ENCODE data around the gene RBFOX2.
A peak's percentile ranks its signal among the peaks of the same experiment; 100 is the strongest.

Gene RBFOX2

DNA sequence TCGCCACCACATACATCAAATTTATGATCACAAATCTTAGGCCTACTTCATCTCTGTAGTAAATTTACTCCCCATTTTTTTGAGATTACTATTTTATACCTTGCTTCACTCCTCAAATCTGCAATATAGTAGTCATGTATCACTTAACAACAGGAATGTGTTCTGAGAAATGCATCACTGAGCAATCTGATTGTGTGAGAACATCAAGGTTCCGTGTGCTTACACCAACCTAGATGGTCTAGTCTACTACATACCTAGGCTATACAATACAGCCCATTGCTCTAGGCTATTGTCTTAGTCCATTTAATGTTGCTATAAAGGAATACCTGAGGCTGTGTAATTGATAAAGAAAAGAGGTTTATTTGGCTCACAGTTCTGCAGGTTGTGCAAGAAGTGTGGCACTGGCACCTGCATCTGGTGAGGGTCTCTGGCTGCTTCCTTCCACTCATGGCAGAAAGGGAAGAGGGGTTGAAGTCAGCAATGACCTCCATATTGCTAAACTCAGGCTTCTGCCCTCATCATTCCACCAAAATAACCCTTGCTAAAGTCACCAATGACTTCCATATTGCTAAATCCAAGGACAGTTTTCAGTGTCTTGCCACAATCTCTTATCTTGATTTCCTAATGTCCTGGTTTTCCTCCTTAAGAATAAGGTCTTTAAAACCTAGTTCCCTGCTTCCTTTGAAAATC is 140.3 kb downstream of the RBFOX2 start:
- no peak for DNase-seq (ENCODE audit: low read depth, low spot score)
- no peak overlapping the region for H3K4me3 ChIP-seq (ENCODE audit: low read length)

DNA sequence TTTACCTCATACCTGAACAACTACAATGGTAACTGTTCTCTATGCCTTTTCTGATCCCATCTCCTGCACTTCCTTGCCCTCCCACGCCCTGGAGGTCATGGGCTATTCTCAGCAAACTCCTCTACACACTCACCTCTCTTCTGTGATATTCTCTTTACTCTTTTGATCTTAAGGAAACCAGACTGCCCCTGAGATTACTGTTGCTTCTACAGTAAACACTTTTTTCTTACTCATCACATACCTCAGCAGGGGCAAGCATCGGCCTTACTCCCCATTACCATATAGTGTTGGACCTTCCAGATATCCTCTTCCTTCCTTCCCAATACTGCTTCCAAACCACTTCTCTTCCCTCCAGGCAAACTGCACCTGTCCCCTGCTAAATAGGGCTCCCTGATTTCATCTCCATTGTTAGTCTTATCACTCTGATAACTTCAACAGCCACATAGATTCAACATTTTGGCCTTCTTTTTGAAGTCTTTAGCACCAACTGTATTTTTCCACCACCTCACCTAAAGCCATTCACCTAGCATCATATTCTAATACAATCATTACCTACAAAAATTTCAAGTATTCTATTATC is 141.2 kb downstream of the RBFOX2 start:
- no peak for DNase-seq (ENCODE audit: low read depth, low spot score)
- H3K4me3 ChIP-seq (ENCODE audit: low read length) = no peak overlapping the region

DNA sequence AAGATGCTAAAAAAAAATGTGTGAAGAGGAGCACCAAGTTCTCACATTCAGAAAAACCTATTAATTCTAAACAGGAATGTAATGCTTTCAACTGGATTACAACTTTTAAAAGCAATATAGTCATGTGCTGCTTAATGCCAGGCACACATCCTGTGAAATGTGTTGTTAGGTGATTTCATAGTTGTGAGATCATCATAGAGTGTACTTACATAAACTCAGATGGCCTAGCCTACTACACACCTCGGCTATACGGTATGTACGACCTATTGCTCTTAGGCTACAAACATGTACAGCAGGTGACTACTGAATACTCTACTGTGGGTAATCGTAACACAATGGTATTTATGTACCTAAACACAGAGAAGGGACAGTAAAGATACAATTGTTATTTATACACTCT is 142.3 kb downstream of the RBFOX2 start:
- no peak overlapping the region for H3K4me3 ChIP-seq (ENCODE audit: low read length)
- no peak for DNase-seq (ENCODE audit: low read depth, low spot score)

DNA sequence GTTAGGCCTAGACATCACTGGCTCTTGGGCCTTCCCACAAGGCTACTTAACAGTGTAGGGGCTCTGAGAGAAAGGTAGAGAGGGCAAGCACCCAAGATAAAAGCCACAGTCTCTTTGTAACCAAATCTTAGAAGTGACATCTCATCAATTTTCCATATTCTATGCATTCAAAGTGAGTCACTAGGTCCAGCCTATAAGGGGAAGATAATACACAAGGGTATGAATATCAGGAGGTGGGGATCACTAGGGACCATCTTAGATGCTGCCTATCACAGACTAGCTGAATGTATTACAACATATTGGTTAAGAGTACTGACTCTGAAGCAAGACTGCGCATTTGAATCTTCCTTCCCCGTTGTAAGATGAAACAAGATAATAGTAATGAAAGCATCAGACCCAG is 144.1 kb downstream of the RBFOX2 start:
- H3K4me3 ChIP-seq (ENCODE audit: low read length) = no peak overlapping the region
- DNase-seq (ENCODE audit: low read depth, low spot score) = no peak

DNA sequence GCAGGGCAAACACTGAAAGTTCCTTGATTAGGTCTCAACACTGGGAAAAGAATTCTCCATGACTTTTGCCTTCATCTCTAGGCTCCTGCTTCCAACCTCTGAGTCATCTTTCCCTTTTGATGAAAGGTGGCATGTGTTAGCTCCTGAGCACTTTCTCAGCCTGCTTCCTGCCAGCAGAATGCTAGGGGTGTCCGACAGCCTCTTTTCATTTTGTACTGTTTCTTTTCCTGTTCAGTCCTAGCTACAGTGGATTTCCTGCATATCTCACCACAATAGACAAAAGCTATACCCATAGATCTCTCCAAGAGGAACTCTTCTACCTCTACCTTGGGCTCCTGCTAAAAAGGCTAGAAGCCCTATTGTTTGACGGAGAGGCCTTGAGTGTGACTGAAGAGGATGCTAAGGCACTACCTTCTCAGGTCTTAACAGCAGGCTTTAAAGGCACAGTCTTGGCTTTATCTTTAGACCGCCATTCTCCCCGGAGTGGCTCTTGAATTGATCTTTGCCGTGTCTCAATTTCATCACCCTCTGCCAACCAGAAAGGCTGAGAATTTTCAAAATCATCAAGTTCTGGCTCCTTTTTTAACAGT is 145.5 kb downstream of the RBFOX2 start:
- peak; percentile 61 for DNase-seq (ENCODE audit: low read depth, low spot score)
- H3K4me3 ChIP-seq (ENCODE audit: low read length) = no peak overlapping the region

DNA sequence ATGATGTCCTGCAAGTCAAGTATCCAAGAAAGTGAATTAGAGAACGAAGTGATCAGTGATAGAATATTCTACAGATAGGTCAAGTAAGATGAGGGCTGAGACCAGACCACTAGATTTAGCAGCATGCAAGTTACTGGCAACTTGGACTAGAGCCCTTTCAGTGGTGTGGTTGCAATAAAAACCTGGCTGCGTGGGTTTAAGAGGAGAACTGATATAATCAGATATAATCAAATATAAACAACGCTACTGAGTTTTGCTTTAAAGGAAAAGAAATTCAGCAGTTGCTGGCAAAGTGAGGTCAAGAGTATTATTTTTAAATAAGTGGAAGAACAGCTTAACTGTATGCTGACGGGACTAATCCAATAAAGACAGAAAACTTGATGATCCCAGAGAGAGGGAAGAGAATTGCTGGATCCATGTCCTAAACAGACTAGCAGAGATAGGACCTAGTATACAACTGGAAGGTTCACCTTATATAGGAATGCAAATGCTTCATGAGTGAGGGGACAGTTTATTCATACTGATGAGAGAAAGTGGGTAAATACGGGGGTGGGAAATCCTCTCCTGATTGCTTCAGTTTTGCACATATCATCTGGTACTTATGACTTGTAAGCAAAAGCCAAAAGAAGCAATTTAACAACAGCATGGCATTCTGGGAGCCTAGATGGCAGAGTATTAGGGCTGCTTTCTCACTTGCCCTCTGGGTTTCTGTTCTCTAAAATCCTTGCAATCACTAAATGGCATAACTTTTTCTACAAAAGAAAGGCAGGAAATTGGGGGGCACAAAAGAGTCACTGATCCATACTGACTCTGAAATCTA is 146.2 kb downstream of the RBFOX2 start:
- H3K4me3 ChIP-seq (ENCODE audit: low read length) = no peak overlapping the region
- DNase-seq (ENCODE audit: low read depth, low spot score) = no peak

DNA sequence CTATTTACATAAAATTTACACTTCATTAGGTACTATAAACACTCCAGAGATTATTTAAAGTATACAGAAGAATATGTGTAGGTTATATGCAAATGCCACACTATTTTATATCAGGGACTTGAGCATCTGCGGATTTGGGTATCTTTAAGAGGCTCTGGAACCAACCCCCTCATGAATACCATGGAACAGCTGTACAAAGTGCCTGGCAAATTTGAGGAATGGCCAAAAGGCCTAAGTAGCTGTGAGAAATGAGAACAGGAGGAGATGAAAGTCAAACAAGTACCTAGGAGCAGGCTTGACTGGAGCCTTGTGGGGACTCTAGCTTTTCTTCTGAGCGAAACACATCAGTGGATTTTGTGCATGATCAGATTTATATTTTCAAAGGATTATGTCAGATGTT is 149.3 kb downstream of the RBFOX2 start:
- no peak overlapping the region for H3K4me3 ChIP-seq (ENCODE audit: low read length)
- no peak for DNase-seq (ENCODE audit: low read depth, low spot score)

DNA sequence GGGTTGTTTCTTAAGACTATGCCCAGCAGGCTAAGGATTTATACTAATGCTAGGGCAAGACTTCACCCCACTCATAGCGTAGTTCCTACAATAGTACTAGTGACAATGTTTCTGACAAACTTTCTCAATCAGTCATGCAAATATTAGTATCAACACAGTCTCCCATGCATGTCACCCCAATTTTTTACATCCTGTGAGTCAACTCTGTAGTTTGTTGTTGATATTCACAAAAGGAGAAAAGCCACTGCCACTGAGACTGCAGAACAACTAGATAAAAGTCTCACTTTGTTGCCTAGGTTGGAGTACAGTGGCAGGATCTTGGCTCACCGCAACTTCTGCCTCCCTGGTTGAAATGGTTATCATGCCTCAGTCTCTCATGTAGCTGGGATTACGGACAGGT is 155.2 kb downstream of the RBFOX2 start:
- no peak for DNase-seq (ENCODE audit: low read depth, low spot score)
- no peak overlapping the region for H3K4me3 ChIP-seq (ENCODE audit: low read length)

DNA sequence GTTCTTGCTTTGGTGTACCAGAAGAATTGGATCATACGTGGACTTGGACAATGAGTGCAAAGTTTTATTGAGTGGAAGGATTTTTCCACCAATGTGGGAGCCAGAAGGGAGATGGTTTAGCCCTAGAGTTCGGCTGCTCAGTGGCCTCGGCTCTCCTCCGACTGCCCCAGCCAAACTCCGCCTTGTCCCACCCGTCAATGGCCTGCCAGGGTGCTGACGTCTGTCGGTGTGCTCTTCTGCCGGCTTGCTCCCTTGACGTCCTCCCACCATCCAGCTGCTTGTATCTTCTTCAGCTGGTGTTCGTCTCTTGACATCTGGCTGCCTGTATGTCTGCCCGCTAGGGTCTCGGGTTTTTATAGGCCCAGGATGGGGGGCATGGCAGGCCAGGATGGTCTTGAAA is 156.2 kb downstream of the RBFOX2 start:
- no peak overlapping the region for H3K4me3 ChIP-seq (ENCODE audit: low read length)
- DNase-seq (ENCODE audit: low read depth, low spot score) = no peak

DNA sequence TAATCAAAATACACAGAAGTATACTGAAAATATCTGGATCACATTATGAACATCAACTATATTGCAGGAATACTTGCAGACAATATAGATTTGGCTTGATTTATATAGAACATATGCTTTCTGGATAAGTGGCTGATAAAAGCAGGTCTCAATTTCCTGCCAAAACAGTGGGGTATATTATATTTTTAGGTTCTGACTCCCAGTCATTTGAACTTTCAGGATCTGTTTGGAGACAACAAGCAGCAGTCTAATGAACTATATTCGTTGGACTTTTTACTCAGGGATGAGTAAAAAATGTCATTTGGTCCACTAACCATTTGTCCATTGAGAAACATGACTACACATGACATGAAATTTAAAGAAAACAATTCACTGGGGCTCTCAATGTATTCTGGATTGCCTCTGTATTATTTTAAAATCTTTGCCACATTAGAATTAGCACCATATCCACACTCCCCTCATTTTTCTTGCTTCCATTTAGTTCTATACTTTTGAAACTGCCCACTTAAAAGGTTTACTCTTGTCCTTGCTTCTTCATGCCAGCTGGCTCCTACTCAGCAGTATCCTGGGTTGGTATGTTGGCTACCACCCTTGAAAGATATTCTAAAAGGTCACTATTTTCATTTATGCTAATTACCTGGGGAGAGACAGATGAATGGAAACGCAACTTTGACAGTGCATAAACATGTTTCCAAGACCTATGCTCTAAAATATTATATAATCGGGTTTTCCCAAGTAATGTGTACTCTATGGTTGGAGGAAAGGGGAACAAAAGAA is 157.9 kb downstream of the RBFOX2 start:
- no peak overlapping the region for H3K4me3 ChIP-seq (ENCODE audit: low read length)
- no peak for DNase-seq (ENCODE audit: low read depth, low spot score)

DNA sequence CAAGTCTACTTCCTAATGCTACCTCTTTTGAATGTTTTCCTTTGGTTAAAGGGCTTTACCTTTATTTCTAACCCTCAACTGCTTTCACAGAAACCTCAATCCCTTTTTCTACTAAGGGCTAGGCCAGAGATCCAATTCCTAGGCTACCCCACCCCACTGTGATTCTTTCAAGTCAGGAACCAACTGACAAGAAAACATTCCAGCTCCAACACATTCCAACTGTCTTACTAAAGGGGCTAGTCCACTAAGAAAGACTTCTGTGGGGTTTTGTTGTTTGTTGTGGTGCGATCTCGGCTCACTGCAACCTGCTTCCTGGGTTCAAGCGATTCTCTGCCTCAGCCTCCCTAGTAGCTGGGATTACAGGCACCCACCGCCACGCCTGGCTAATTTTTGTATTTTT is 159.7 kb downstream of the RBFOX2 start:
- no peak for DNase-seq (ENCODE audit: low read depth, low spot score)
- no peak overlapping the region for H3K4me3 ChIP-seq (ENCODE audit: low read length)

DNA sequence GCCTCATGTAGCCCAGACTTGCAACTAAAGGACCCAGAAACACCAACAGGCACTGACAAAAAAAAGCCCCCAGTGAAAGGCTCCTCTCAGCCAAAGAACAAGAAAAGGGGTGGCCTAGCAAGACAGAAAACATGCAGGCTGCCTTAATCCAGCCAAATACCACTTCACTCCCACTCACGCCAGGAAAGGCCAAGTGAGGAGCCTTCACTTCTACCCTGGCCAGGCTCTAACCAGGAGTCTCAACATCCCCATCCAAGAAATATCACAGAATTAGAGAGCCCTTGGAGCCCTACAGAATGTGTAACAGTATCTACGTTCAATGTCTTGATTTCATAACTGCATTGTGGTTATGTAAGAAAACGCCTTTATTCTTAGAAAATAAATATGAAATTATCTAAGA is 162.0 kb downstream of the RBFOX2 start:
- no peak overlapping the region for H3K4me3 ChIP-seq (ENCODE audit: low read length)
- DNase-seq (ENCODE audit: low read depth, low spot score) = no peak

DNA sequence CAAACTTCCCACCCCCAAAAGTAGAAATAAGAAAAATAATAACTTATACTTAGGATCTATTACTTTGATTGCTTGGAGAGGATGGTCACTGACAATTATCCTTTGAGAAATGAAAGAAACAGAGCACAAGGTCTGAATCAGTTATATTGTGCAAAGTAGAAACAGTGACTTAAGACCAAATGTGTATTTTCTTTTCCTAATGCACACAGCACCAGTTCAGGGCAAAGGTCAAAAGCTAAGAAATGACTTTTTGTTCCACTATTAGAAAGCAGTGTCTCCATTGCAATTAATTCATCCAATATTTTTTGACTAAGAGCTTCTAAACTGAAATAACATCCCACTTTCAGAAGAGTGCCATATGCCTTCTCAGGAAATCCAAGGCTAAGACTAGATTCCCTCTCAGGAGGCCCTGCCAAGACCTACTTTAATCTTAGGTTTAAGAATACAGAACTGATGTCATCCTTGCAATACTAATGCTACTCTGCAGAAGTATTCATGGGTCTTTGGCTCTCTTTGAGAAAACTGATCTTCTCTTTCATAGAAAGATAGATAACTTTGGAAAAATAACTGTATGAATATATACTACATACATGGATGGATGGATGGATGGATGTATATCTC is 164.0 kb downstream of the RBFOX2 start:
- no peak for DNase-seq (ENCODE audit: low read depth, low spot score)
- H3K4me3 ChIP-seq (ENCODE audit: low read length) = no peak overlapping the region

DNA sequence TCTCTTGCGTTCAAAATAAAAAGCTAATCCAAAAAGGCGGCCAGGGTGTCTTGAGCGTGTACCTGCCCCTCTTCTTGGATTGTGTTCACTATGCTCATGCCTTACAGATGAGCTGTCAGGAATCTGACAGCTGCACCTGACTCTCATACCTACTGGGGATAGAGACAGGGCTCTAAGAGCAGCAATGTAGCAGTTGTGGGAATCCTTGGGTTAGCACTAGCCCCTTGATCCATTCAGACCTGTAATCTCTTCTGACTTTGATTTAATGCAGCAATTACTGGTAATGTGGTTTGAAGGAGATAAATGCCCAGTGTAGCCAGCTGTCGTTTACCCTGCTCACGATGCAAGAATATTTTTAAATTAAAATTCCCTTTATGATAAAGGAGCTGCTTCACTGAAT is 165.2 kb downstream of the RBFOX2 start:
- H3K4me3 ChIP-seq (ENCODE audit: low read length) = no peak overlapping the region

DNA sequence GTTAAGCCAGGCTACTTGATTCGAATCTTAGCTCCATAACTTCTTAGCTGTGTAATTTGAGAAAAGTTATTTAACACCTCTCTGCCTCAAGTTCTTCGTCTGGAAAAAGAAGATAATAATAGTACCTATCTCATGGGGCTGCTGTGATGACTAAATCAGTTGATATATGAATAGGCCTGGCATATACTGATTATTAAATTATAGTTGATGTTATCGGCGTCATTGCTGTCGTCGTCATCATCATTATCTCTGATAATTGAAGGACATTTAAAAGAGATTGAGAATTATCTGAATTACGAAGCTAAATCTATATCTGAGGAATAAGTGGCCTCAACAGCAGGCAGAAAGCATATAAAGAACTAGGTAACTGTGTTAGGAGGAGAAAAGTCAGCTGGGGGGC is 165.9 kb downstream of the RBFOX2 start:
- no peak overlapping the region for H3K4me3 ChIP-seq (ENCODE audit: low read length)
- DNase-seq (ENCODE audit: low read depth, low spot score) = no peak

More for the DNA sequence above, 165.2 kb downstream of the RBFOX2 start:
- DNase-seq (ENCODE audit: low read depth, low spot score) = no peak

DNA sequence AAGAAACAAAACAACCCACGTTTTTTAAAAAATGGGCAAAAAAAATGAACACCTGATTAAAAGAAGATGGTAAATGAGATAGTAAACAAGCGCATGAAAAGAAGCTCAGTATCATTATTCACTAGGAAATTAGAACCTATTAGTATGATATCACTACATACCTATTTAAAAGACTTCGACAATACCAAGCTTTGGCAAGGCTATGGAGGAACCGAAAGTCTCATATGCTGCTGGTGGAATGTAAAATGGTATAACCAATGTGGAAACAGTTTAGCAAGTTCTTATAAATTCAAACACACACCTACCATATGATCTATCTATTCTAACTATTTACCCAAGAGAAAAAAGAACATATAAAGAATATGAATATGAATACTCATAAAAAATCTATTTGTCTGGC is 167.2 kb downstream of the RBFOX2 start:
- DNase-seq (ENCODE audit: low read depth, low spot score) = no peak
- H3K4me3 ChIP-seq (ENCODE audit: low read length) = no peak overlapping the region

DNA sequence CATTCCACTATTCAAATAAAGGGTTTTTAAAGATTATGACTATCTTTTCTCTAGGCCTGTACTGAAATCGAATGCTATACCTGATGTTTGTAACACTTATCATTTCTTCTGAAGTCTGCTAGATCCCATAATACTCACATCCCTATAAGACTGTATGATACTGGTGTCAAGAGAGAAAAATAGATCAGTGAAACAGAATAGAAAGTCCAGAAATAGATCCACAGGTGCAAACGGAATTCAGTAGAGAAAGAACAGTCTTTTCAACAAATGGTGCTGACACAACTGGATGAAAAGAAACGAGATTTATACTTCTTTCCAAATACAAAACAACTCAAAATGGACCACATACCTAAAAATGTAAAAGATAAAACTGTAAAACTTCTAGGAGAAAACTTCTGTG is 167.8 kb downstream of the RBFOX2 start:
- DNase-seq (ENCODE audit: low read depth, low spot score) = no peak
- H3K4me3 ChIP-seq (ENCODE audit: low read length) = no peak overlapping the region

DNA sequence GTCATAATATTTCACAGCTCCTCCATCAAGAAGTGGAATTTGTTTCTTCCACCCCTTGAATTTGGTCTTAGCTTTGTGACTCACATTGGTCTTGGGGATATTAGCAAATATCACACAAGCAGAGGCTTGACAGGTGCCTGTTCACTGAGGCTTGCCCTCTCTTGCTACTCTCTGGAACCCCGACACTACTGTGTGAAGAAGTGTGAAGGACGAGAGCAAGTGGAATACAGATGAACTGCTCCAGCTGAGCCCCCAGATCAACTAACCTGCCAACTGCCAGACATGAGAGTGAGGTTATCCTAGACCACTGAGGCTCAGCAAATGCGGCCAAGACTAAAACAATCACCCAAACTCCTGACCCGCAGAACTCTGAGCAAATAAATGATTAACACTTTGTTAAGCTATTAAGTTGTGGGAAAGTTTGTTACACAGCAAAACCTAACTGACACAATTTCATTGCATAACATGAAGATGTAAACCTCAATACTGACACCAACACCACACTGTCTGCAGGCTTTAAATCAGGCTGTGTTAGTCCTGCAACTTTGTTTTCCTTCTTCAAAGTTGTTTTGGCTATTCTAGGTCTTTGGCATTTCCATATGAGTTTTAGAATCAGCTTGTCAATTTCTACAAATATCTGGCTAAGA is 168.4 kb downstream of the RBFOX2 start:
- DNase-seq (ENCODE audit: low read depth, low spot score) = no peak
- H3K4me3 ChIP-seq (ENCODE audit: low read length) = no peak overlapping the region

DNA sequence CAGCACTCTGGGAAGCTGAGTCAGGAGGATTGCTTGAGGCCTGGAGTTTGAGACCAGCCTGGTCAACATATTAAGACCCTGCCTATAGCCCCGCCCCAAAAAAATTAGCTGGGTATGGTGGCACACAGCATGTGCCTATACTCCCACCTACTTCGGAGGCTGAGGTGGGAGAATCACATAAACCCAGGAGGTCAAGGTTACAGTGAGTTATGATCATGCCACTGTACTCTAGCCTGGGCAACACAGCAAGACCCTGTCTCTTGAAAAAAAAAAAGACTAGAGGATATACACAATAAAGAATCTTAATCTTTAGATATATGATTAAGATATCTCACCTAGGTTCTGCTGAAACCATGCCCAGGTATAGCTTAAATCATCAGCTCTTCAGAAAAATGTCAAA is 174.3 kb downstream of the RBFOX2 start:
- no peak for DNase-seq (ENCODE audit: low read depth, low spot score)
- H3K4me3 ChIP-seq (ENCODE audit: low read length) = no peak overlapping the region
